ENCODE measurements around the gene ARSG. TPM values are rescaled to one million over a fixed set of nuclear protein-coding genes. Genes with fewer than 3 reads are reported as not detected.
"Not testable (repeated sequence)": the region's sequence is repeated elsewhere in the genome, so short reads cannot be mapped to it uniquely, and the experiment has no call there.

The ARSG gene
- total RNA-seq, 1 donor from 2014 or later: 19.5 TPM

GRCh38 chr17:68329331-68329730, 38.0 kb downstream of the ARSG start:
- Histone ChIP-seq H3K4me1 (no peaks in the 10 kb centered on the region), H3K9ac (no peak overlapping the region), H3K4me3 (no peak overlapping the region), H3K27ac (no peak overlapping the region), H3K79me2 (ENCODE audit: low read depth) (no peaks in the 10 kb centered on the region), H3K27me3 (no peaks in the 10 kb centered on the region), H2AFZ (replicated peaks) (no peak overlapping the region), H3F3A (ENCODE audit: low read depth) (no peaks in the 10 kb centered on the region), H3K4me2 (no peak overlapping the region), H4K20me1 (ENCODE audit: low read depth) (no peaks in the 10 kb centered on the region), H3K9me3 (ENCODE audit: low read depth) (no peaks in the 10 kb centered on the region), H3K36me3 (no peaks in the 10 kb centered on the region)
- no peak for DNase-seq (ENCODE audit: low spot score)
- no peak for TF ChIP-seq CTCF (IDR thresholded peaks at IDR 0.05)
- no peak for TF ChIP-seq EZH2phosphoT487 (IDR thresholded peaks at IDR 0.05)
- Mint-ChIP-seq H3K27ac (no peak overlapping the region), H3K4me1 (no peaks in the 10 kb centered on the region), H3K27me3 (ENCODE audit: insufficient read depth, low read depth) (peaks cover 10% of the 10 kb centered on the region), H3K9me3 (peaks cover 43% of the 10 kb centered on the region), H3K4me3 (no peak overlapping the region), H3K36me3 (peaks cover 7% of the 10 kb centered on the region)

GRCh38 chr17:68331932-68332331, 40.6 kb downstream of the ARSG start:
- not testable (repeated sequence) for H3K9me3 ChIP-seq (ENCODE audit: low read depth); DNase-seq (ENCODE audit: low spot score); H3K27ac ChIP-seq; H3K27ac Mint-ChIP-seq; H3K4me1 ChIP-seq; H3K4me2 ChIP-seq; H3F3A ChIP-seq (ENCODE audit: low read depth); H3K4me1 Mint-ChIP-seq; H3K27me3 ChIP-seq; H3K9ac ChIP-seq; H3K4me3 ChIP-seq; H3K79me2 ChIP-seq (ENCODE audit: low read depth); H3K4me3 Mint-ChIP-seq; H4K20me1 ChIP-seq (ENCODE audit: low read depth); H3K36me3 Mint-ChIP-seq; H2AFZ ChIP-seq (replicated peaks); H3K36me3 ChIP-seq
- peaks cover 10% of the 10 kb centered on the region for H3K27me3 Mint-ChIP-seq (ENCODE audit: insufficient read depth, low read depth)
- peaks cover 40% of the 10 kb centered on the region for H3K9me3 Mint-ChIP-seq

GRCh38 chr17:68334393-68334792, 43.1 kb downstream of the ARSG start:
- Histone ChIP-seq H3K79me2 (ENCODE audit: low read depth) (no peaks in the 10 kb centered on the region), H4K20me1 (ENCODE audit: low read depth) (no peaks in the 10 kb centered on the region), H2AFZ (replicated peaks) (no peak overlapping the region), H3K9me3 (ENCODE audit: low read depth) (no peaks in the 10 kb centered on the region), H3K4me2 (no peak overlapping the region), H3K4me3 (no peak overlapping the region), H3K36me3 (no peaks in the 10 kb centered on the region), H3K4me1 (no peaks in the 10 kb centered on the region), H3K27ac (no peak overlapping the region), H3F3A (ENCODE audit: low read depth) (no peaks in the 10 kb centered on the region), H3K27me3 (no peaks in the 10 kb centered on the region), H3K9ac (no peak overlapping the region)
- H3K27ac Mint-ChIP-seq: no peak overlapping the region
- H3K27me3 Mint-ChIP-seq (ENCODE audit: insufficient read depth, low read depth): peaks cover 5% of the 10 kb centered on the region
- no peaks in the 10 kb centered on the region for H3K4me1 Mint-ChIP-seq
- no peak for DNase-seq (ENCODE audit: low spot score)
- TF ChIP-seq EZH2 (IDR thresholded peaks at IDR 0.05) (no peak), CTCF (IDR thresholded peaks at IDR 0.05) (no peak), EZH2phosphoT487 (IDR thresholded peaks at IDR 0.05) (no peak)
- peaks cover 26% of the 10 kb centered on the region for H3K9me3 Mint-ChIP-seq
- H3K36me3 Mint-ChIP-seq: peaks cover 9% of the 10 kb centered on the region
- H3K4me3 Mint-ChIP-seq: no peak overlapping the region

GRCh38 chr17:68341482-68341881, 50.2 kb downstream of the ARSG start:
- H3K27ac ChIP-seq: no peak overlapping the region
- H3F3A ChIP-seq (ENCODE audit: low read depth): peaks cover 28% of the 10 kb centered on the region
- H3K4me2 ChIP-seq: no peak overlapping the region
- TF ChIP-seq EZH2 (IDR thresholded peaks at IDR 0.05) (no peak), CTCF (IDR thresholded peaks at IDR 0.05) (no peak), EZH2phosphoT487 (IDR thresholded peaks at IDR 0.05) (no peak)
- H3K36me3 ChIP-seq: no peaks in the 10 kb centered on the region
- H2AFZ ChIP-seq (replicated peaks): no peak overlapping the region
- Mint-ChIP-seq H3K4me1 (peaks cover 16% of the 10 kb centered on the region), H3K4me3 (no peak overlapping the region), H3K9me3 (no peaks in the 10 kb centered on the region), H3K36me3 (peaks cover 3% of the 10 kb centered on the region), H3K27ac (no peak overlapping the region), H3K27me3 (ENCODE audit: insufficient read depth, low read depth) (no peaks in the 10 kb centered on the region)
- peak; percentile 33 for DNase-seq (ENCODE audit: low spot score)
- peaks cover 24% of the 10 kb centered on the region for H4K20me1 ChIP-seq (ENCODE audit: low read depth)
- no peak overlapping the region for H3K4me3 ChIP-seq
- H3K4me1 ChIP-seq: peaks cover 34% of the 10 kb centered on the region
- no peaks in the 10 kb centered on the region for H3K79me2 ChIP-seq (ENCODE audit: low read depth)
- H3K9me3 ChIP-seq (ENCODE audit: low read depth): no peaks in the 10 kb centered on the region
- H3K9ac ChIP-seq: no peak overlapping the region
- H3K27me3 ChIP-seq: no peaks in the 10 kb centered on the region
